T-helper 1 cell treated with Interleukin-12 subunit alpha and Interleukin-12 subunit beta and Interleukin-4 antibody, amounts not matched to agents 30 ng/mL and 1 ng/mL, for 36 hours (primary cell): ENCODE measurements around the gene PIK3C2B. TPM values are rescaled to one million over a fixed set of nuclear protein-coding genes. Genes with fewer than 3 reads are reported as not detected.

Experiments used
- intact Hi-C: fragments of 100-400 bp; cut with micrococcal nuclease; formaldehyde crosslinking; loops from one replicate; pipeline ENCODE4 v1.15.1; 2024
- total RNA-seq: library from RNA; stranded (reverse); gene quantifications from 2 replicates; pipeline ENCODE4 v1.2.3, GENCODE V29; 2022

Gene PIK3C2B
- total RNA-seq, 1 donor from 2014 or later: 34.0 TPM

- intact Hi-C loops: no loop called here
These were observed 14.1 kb downstream of the PIK3C2B start for GRCh38 chr1:204480515-204480914.

DNA sequence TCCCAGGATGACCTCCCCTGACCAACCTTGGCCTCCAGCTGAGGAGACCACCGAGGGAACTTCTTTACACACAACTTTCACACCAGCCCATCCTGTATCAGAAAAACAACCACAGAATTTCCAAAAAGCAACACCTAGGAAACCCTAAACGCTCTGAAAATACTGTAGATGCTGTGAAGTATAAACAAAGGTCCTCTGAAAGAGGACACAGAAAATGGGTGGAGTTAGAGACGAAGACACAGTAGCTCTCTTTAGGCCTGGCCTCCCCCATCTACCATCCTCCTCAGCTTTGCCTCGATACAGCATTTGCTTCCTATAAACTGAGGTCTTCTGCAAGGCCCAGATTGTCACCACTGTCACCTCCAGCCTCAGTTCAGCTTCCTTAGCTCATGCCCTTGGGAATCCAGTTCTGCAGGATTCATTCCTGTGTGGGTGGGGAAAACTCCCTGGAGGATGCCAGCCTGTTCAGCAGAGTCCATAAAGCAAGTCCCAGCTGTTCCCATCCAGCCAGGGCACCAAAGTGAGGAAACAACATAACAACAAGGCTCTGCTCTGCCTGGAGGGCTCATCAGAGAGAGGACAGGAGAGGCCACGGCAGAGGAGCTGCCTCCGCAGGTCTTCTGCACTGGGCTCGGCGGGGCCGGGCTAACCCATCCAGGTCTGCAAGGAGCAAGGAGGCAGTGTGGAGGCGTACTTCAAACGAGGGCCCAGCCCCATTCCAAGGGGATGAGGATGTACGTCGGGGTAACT, 15.0 kb downstream of the PIK3C2B start:
- intact Hi-C loops: no loop called here

DNA sequence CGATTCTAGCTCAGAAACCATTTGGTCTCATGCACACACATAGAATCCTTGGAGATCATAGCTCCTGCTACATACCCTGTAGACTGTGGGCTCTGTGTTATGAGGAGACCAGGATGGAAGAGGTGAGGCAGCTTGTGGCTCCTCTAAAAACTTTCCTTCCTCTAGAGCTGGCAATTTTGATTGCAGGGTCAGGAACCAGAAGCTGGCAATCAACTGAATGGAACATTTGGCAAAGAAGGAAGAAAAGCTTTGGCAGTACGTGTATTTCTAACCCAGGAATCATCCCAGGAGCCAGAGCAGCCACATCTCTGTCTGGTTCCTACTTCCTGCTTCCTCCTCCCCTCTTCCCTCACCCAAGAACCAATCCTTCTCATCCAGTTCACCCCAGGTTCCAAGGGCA, 15.7 kb downstream of the PIK3C2B start:
- intact Hi-C loops: no loop called here

- intact Hi-C loops: no loop called here
These were observed 16.3 kb downstream of the PIK3C2B start for GRCh38 chr1:204478172-204478899.

GRCh38 chr1:204477036-204477740, 17.4 kb downstream of the PIK3C2B start:
- intact Hi-C loops: no loop called here

- intact Hi-C loops: no loop called here
These were observed 18.0 kb downstream of the PIK3C2B start for GRCh38 chr1:204476563-204476962.

- intact Hi-C loops: no loop called here
These were observed 18.8 kb downstream of the PIK3C2B start for GRCh38 chr1:204475656-204476432.

DNA sequence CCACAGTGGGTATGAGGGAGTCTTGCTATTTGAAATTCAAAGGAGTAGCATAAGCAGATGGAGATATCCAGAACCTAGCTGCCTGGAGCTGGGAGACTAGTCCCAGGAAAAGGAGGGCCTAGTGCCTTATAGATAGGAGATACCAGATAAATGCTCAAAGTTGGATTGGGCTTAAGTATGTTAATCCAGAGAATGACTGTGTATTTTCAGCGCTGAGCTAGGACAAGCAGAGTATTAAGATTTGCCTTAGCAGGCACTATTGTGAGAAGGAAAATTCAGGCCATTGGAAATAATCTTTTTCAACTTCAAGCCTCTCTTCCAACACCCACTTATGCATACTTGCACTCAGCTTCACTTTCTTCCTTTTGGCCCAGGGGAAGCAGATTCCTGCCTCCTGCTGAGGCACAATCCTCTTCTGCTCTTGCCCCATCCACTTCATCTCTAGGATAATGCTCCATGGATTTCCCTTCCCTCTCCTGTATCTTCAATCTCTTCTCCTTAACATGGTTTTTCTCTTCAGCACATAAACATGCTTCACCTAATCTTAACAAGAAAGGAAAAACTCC, 21.1 kb downstream of the PIK3C2B start:
- intact Hi-C loops: no loop called here

GRCh38 chr1:204472660-204473059, 21.9 kb downstream of the PIK3C2B start:
- intact Hi-C loops: no loop called here

DNA sequence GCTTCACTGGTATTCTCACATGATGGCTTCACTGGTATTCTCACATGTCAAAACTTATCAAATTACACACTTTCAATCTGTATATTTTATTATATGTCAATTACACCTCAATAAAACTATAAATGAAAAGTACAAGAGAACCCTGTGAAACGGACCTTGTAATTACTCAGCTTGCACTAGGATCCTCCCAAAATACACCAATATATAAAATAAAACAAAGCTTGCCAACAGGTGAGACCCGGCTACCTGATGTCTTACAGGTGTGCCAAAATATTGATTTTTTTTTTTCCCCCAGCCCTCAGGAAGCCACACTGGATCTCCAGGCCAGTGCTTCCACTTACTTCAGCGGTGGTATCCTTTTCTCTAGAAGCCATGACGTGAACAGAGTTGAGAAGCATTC, 22.9 kb downstream of the PIK3C2B start:
- intact Hi-C loops: no loop called here

DNA sequence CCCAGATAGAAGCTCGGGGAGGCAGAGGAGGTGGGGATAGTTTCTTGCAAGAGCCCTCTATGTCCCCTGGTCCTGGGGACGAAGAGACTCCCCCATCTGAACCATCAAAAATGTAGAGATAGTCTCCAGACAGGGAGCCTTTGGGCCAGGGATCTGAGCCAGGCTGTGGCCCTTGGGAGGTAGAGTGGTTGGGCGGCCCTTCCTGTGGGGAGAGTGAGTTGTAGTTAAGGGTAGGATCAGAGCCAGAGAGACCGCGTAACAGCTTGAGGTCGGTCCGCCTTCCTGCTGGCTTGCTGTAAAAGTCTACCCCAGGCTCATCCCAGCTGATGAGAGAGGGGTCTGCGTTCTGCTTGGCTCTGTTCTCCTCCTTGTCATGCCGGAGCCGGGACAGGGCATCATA, 25.3 kb downstream of the PIK3C2B start:
- intact Hi-C loops: no loop called here

GRCh38 chr1:204468766-204469302, 25.8 kb downstream of the PIK3C2B start:
- intact Hi-C loops: no loop called here

GRCh38 chr1:204468206-204468605, 26.4 kb downstream of the PIK3C2B start:
- intact Hi-C loops: no loop called here

DNA sequence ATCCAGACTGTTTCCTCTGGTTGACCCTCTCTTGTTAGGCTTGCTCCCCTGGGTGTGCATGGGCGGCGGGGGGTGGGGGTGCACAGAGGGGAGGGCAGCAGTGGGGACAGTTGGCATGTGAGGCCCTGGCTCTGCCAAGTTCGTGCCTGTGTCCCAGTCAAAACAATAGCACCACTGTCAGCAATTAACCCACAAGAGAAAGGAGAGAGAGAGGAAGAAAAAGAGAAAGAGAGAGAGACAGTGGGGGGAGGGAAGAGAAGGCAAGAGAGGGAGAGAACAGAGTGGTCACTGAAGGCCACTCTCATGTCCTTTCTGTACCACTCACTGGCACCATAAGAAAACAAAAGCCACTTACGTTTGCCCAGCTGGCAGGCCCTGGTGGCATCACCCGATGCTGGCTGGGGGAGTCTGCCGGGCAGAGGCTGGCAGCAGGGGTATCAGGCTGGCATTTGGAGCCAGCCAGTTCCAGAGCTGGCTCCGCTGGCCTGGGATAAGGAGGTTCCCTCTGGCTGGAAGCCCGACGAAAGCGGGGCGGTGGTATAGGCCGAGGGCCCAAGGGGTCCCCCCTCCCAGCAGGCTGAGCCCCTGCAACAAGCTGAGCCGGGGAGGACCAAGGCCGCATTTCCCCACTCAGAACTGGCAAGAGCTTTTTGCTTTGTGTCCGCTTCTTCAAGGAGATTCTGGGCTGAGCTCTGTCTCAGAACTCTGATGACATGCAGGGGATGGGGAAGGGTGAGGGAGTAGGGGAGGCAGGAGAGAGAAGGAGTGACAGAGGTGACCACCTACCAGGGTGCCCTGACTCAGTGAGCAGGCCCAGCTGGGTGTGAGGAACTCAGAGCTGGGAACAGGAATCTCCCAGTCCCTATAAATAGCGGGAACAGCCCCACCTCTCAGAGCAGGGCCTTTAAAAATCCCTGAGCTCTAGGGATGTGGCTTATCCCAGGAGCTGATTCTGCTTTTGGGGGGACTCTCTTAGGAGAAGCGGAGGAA, 27.9 kb downstream of the PIK3C2B start:
- intact Hi-C loops: no loop called here

DNA sequence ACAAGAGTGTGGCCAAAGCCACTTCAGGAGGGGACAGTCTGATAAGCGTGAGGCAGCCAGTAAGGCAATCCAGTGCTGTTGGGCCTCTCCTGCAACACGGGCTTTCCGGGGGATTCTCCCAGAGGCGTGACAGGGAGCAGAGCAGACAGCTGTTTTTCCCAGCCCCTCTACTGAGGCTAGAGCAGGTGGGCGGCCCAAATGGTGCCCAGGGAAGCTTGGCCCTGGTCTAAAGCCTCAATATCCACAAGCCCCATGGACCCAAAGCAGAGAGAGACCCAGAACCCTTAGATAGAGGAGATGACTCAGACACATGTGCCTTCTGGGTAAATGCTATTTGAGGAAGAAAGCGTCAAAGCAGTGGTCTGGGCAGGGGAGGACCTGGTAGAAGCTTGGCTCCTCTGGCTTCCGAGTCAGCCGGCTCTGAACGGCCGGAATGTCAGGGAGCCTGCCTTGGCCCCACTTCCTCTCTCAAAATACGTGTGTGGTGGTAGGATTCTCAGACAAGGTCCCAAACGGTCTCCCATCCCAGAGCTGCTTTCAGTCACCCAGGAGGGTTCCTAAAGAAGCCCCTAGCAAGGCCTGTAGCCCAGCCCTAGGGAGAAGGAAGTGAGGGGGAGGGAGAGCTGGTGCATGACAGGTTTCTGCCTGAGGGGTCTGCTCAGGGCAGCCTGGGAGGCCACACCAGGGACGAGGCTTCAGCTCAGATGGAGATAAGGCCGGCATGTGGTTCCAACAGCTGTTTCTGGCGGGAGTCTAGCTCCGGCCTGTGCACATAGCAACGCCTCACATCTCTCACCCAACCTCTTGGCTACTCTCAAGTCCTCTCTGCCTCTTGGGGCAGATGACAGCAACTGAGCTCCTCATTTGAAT, 28.8 kb downstream of the PIK3C2B start:
- intact Hi-C loops: no loop called here

GRCh38 chr1:204464701-204465100, 29.9 kb downstream of the PIK3C2B start:
- intact Hi-C loops: no loop called here

DNA sequence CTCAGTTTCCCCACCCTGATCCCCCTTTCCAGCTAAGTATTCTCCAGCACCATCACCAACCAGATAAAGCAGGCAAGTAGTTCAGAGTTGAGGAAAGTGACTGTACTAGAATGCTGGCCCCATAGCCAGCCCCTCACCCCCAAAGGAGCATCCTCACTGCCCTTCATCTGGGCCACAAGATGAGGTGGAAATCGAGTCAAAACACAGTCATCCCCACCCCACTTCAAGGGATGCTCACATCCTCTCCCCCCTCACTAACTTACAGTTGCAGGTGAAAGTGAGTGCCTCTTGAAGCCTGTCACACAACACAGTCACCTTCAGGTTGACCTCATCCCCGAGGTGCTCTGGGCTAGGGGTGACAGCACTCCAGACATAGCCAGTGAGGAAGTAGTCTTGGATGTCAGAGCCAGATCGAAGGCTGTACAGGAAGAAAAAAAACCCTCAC, 30.4 kb downstream of the PIK3C2B start:
- intact Hi-C loops: no loop called here
